ENCODE results near the gene NDE1. TPM values are rescaled to one million over a fixed set of nuclear protein-coding genes. Genes with fewer than 3 reads are reported as not detected.

Gene NDE1
- total and polyA plus RNA-seq, 2 of the 8 experiments (the other 6 are each of a cell fraction or from before 2014, with no cell fraction given): 13.3 to 41.3 TPM

DNA sequence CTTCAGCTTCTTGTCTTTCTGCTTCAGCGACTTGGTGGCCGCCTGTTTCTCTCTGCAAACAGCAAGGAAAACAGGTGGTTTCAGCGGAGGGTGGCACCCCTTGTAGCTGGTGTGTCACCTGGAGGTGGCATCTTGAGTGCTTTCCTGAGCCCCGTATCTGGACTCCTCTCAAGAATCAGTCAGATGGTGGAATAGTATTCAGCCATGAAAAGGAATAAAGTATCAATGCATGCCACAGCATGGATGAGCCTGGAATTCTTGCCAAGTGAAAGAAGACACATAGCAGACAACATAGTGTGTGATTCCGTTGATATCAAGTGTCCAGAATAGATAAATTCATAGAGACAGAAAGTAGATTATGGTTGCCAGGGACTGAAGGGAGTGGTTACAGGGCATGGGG lies 65.2 kb downstream of the NDE1 start:
- FAIRE-seq (no peak), DNase-seq (ENCODE audit: low read depth in 1 of 2, low spot score in 2 of 2) (no peak)
- Histone ChIP-seq H3K4me3 (ENCODE audit: extremely low read depth in 1 of 4, insufficient read depth in 2 of 4, low read depth in 3 of 4, low read length in 4 of 4) (no peak overlapping the region), H2AFZ (ENCODE audit: low read length) (no peak overlapping the region), H3K4me1 (replicated peaks in 1 of 4; ENCODE audit: control insufficient read depth in 3 of 4, insufficient read depth in 4 of 4, low read length in 3 of 4) (no peaks in the 10 kb centered on the region), H3K9ac (replicated peaks in 1 of 4; ENCODE audit: extremely low read depth in 1 of 4, low read depth in 3 of 4, low read length in 3 of 4) (no peak overlapping the region), H3K56ac (replicated peaks; ENCODE audit: insufficient read length, low read depth, low read length) (no peak overlapping the region), H2BK15ac (ENCODE audit: low read length) (no peak overlapping the region), H4K91ac (replicated peaks; ENCODE audit: insufficient read length, low read length) (no peak overlapping the region), H3K4me2 (ENCODE audit: insufficient read depth in 1 of 2, low read depth in 2 of 2, low read length in 2 of 2) (no peak overlapping the region), H2BK20ac (ENCODE audit: low read length) (no peak overlapping the region), H2BK120ac (replicated peaks; ENCODE audit: low read depth, low read length) (no peak overlapping the region), H3K4ac (replicated peaks; ENCODE audit: insufficient read length, low read depth, low read length) (no peak overlapping the region), H4K20me1 (replicated peaks in 1 of 2; ENCODE audit: control insufficient read depth in 1 of 2, insufficient read depth in 2 of 2, low read length in 2 of 2) (peaks cover 0 to 2% of the 10 kb centered on the region in 2 experiments), H3K23me2 (ENCODE audit: low read depth, low read length) (no peaks in the 10 kb centered on the region), H2AK5ac (ENCODE audit: low read depth, low read length) (no peak overlapping the region), H2BK12ac (ENCODE audit: low read depth, low read length) (no peak overlapping the region), H3K36me3 (ENCODE audit: control insufficient read depth in 2 of 4, insufficient read depth in 4 of 4, low read length in 3 of 4) (no peaks in the 10 kb centered on the region), H3K18ac (ENCODE audit: extremely low read depth, low read length) (no peak overlapping the region), H3K79me2 (ENCODE audit: control insufficient read depth in 1 of 2, insufficient read depth in 2 of 2, low read length in 2 of 2) (no peaks in the 10 kb centered on the region), H2BK5ac (ENCODE audit: low read depth, low read length) (no peak overlapping the region), H3K14ac (ENCODE audit: insufficient read length) (no peak overlapping the region), H4K8ac (ENCODE audit: extremely low read depth, insufficient read depth, low read length) (no peak overlapping the region), H3K27me3 (replicated peaks in 1 of 4; ENCODE audit: control insufficient read depth in 3 of 4, extremely low read depth in 1 of 4, insufficient read depth in 3 of 4, low read length in 3 of 4) (no peaks in the 10 kb centered on the region), H3K79me1 (ENCODE audit: low read depth, low read length) (no peaks in the 10 kb centered on the region), H3K23ac (ENCODE audit: insufficient read length) (no peak overlapping the region), H4K5ac (ENCODE audit: insufficient read length, low read depth, low read length) (no peak overlapping the region), H3K9me3 (ENCODE audit: insufficient read depth in 2 of 2, low read depth in 1 of 2, low read length in 1 of 2) (no peaks in the 10 kb centered on the region), H3K27ac (ENCODE audit: low read depth, low read length) (no peak overlapping the region)
- 91% methylated on average over 5 of the region's 5 CpGs; no CpG with 5 or more reads in 1 of the 2 experiments for WGBS, 2 experiments (ENCODE audit: extremely low coverage in 1 of 2, insufficient coverage in 1 of 2, insufficient read length in 1 of 2, insufficient replicate concordance in 2 of 2, low coverage in 1 of 2, low lambda C conversion rate in 2 of 2, missing lambda C conversion rate in 1 of 2)
- ChIA-PET CTCF (ENCODE audit: partially characterized antibody) (interaction anchor here (1.6 to 3.8 kb wide), 2 partner anchors 11 to 14 kb away, joined by 5 to 19 read pairs; no protein-coding TSS in a partner anchor), POLR2A (ENCODE audit: partially characterized antibody) (interaction anchor here (0.6 kb wide), 1 partner anchor 1098 kb away, joined by 3 read pairs; no protein-coding TSS in a partner anchor)
- TF ChIP-seq CHD1 (IDR thresholded peaks at IDR 0.05; ENCODE audit: low read depth, low read length) (no peak), CHD2 (IDR thresholded peaks at IDR 0.05; ENCODE audit: low read length) (no peak), KDM1A (IDR thresholded peaks at IDR 0.05; ENCODE audit: borderline replicate concordance, low read length) (no peak; the same call in 1 of the 2 replicates), BCL11A (IDR thresholded peaks at IDR 0.05; ENCODE audit: low read depth in 2 of 2, low read length in 2 of 2) (no peak)
- TF ChIP-seq, protein P1, sequence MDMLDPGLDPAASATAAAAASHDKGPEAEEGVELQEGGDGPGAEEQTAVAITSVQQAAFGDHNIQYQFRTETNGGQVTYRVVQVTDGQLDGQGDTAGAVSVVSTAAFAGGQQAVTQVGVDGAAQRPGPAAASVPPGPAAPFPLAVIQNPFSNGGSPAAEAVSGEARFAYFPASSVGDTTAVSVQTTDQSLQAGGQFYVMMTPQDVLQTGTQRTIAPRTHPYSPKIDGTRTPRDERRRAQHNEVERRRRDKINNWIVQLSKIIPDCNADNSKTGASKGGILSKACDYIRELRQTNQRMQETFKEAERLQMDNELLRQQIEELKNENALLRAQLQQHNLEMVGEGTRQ (IDR thresholded peaks at IDR 0.05; ENCODE audit: low read length): no peak

Data from H1 (cell line).